SJSA1 (cell line): ENCODE data around the gene ANKRD12. TPM values are rescaled to one million over a fixed set of nuclear protein-coding genes. Genes with fewer than 3 reads are reported as not detected.
"Not testable (repeated sequence)": the region's sequence is repeated elsewhere in the genome, so short reads cannot be mapped to it uniquely, and the experiment has no call there.

Experiments used
- DNase-seq, 2 experiments: peaks; one replicate each; pipeline ENCODE4 v3.0.0-alpha.2; 2015 to 2020; ENCODE audit warnings: low spot score in 2 of 2, low read depth in 1 of 2
- H3K27ac ChIP-seq: fragments of 250-450 bp; sonication (Bioruptor Pico); 2 replicates; pipeline ENCODE4 v1.5.1; 2020; ENCODE audit warnings: mild to moderate bottlenecking, moderate library complexity
- H3K27me3 ChIP-seq: fragments of 250-450 bp; sonication (Bioruptor Pico); replicated peaks from 2 replicates; pipeline ENCODE4 v1.5.1; 2020; ENCODE audit warnings: mild to moderate bottlenecking, moderate library complexity
- H3K36me3 ChIP-seq: fragments of 250-450 bp; sonication (Bioruptor Pico); 2 replicates; pipeline ENCODE4 v1.5.1; 2020; ENCODE audit warnings: mild to moderate bottlenecking
- H3K4me1 ChIP-seq: fragments of 250-450 bp; sonication (Bioruptor Pico); replicated peaks from 2 replicates; pipeline ENCODE4 v1.6.1; 2021; ENCODE audit warnings: mild to moderate bottlenecking
- H3K4me3 ChIP-seq: fragments of 250-450 bp; sonication (Bioruptor Pico); 2 replicates; pipeline ENCODE4 v1.5.1; 2020; ENCODE audit warnings: mild to moderate bottlenecking
- H3K9me3 ChIP-seq: fragments of 250-450 bp; sonication (Bioruptor Pico); replicated peaks from 2 replicates; pipeline ENCODE4 v1.5.1; 2020; ENCODE audit warnings: mild to moderate bottlenecking
- total RNA-seq: library from RNA; depleted of rRNA; stranded (reverse); fragments of >200 nt; shearing (Covaris generic); gene quantifications from 2 replicates; pipeline ENCODE4 v1.2.3, GENCODE V29; 2014; rRNA removed

ANKRD12 gene
- 30.7 and 38.8 TPM in 2 replicates for total RNA-seq

DNA sequence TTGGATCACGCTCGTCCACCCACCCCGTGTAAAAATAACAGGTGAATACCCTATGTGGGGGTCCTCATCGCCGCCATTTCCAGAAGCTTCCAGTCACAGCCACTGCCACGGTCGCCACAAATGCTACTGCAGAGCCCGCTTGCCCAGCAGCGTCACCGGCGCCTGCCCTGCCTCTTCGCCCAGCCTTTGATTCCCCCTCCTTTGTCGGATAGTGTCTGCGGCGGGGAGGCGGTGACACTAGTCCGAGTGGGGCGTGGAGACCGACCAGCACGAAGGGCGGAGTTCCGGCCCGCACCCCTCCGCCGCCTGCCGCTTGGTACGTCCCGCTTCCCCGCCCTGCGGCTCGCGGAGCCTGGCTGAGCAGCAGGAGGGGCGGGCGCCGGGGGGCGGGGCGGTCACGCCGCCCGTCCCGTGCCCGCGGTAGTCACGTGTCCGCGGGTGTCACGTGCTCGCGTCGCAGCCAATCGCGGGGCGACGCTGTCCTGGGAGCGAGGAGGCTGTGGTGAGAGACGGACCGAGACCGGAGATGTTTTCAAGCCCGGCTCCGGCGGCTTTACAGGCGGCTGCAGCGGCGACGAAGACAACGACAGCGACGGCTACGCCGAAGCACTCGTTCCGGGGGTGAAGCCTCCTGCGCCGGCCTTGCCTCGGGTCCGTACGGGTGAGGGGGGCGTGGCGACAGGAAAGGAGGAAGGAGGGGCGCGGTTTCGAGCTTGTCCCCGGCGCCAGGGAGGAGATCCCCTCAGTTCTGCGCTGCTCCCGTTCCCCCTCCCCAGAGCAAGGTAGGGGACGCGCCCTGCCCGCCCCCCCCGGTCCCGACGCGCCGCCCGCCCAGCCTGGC, at the start of gene ANKRD12:
ANKRD12 (plus strand) TSS at position 467 of the 841 bp plus-strand sequence. CDS start 45,652 bp downstream, outside the sequence.
- H3K27me3 ChIP-seq = no peaks in the 10 kb centered on the region
- H3K27ac ChIP-seq = peak within 1 kb of the TSS; percentile 93
- peak within 1 kb of the TSS; percentile 84 for H3K4me3 ChIP-seq
- no peaks in the 10 kb centered on the region for H3K9me3 ChIP-seq
- peaks cover 49% of the 10 kb centered on the region for H3K36me3 ChIP-seq
- peak; percentile 98 to 99 for DNase-seq
- peaks cover 35% of the 10 kb centered on the region for H3K4me1 ChIP-seq

DNA sequence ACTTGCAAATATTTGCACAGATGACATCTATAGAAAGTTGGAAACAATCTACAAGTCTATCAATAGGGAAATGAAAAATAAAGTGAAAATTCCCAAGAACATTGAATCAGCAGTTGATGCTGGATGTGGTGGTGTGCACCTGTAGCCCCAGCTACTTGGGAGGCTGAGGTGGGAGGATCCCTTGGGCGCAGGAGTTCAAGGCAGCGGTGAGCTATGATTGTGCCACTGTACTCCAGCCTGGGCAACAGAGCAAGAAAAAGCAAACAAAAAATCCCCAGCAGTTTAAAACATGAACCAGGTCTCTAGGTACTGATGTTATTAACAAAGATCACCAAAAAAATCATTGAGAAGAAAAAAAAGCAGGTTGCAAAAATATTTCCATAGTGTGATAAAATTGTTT, 49.4 kb upstream of the ANKRD12 start:
- H3K27me3 ChIP-seq = 0 out of 2 replicates have a peak, but pooled peaks cover 2% of the 10 kb centered on the region
- no peaks in the 10 kb centered on the region for H3K36me3 ChIP-seq
- H3K4me1 ChIP-seq = peaks cover under 1% of the 10 kb centered on the region; the same call in 1 of the 2 replicates
- no peaks in the 10 kb centered on the region for H3K9me3 ChIP-seq
- H3K27ac ChIP-seq = no peak overlapping the region
- no peak overlapping the region for H3K4me3 ChIP-seq
- no peak for DNase-seq

DNA sequence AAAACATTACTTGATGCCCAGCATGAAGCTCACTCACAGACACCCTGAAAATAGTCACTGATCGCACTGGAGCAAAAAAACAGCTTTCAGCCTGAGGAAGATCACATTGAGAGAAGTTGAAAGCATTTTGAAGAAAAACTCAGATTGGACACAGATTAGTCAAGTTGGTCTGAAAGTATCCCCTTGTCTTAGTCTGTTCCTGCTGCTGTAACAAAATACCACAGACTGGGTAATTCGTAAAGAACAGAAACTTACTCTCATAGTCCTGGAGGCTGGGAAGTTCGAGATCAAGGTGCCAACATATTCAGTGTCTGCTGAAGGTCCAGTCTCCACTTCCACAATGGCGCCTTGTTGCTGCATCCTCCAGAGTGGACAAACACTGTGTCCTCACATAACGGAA, 48.3 kb upstream of the ANKRD12 start:
- no peaks in the 10 kb centered on the region for H3K36me3 ChIP-seq
- no peak for DNase-seq
- H3K27me3 ChIP-seq = no peaks in the 10 kb centered on the region

DNA sequence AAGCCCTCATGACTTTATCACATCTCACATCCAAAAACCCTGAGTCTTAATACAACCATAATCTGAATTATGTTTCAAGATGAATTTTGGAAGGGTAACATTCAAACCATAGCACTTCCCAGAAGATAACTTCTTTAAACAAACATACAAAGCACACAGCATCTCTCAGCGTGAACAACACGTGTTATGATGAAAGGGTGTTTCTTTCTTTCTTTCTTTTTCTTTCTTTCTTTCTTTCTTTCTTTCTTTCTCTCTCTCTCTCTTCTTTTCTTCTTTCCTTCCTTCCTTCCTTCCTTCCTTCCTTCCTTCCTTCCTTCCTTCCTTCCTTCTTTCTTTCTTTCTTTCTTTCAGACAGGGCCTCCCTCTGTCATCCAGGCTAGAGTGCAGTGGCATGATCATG, 47.9 kb upstream of the ANKRD12 start:
- not testable (repeated sequence) for H3K27me3 ChIP-seq, DNase-seq, H3K9me3 ChIP-seq, H3K4me3 ChIP-seq, H3K27ac ChIP-seq, H3K36me3 ChIP-seq
- H3K4me1 ChIP-seq = peaks cover 14% of the 10 kb centered on the region

More for the DNA sequence above, 48.3 kb upstream of the ANKRD12 start:
- no peak overlapping the region for H3K27ac ChIP-seq
- no peaks in the 10 kb centered on the region for H3K9me3 ChIP-seq
- H3K4me1 ChIP-seq = peaks cover 11% of the 10 kb centered on the region
- no peak overlapping the region for H3K4me3 ChIP-seq

DNA sequence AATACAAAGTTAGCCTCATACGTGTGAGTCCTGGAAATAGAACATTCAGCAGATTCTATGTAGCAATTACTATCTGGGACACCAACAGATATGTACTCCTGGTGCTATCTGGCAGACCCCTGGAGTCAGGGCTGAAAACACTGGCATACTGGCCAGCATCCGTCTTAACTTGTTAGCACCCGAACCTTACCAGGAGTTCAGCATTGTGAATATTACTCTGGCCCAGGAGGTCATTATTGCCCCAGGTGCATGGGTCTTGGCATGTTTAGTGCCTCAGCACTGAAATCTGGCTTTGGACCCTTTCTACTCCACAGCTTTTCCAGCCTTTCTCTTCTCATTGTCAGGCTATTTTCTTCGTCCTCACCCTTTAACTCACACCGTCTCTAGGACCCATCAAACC, 46.0 kb upstream of the ANKRD12 start:
- no peak for DNase-seq
- peaks cover 30% of the 10 kb centered on the region for H3K4me1 ChIP-seq
- H3K36me3 ChIP-seq = no peaks in the 10 kb centered on the region
- H3K4me3 ChIP-seq = no peak overlapping the region
- no peak overlapping the region for H3K27ac ChIP-seq
- no peaks in the 10 kb centered on the region for H3K9me3 ChIP-seq
- no peaks in the 10 kb centered on the region for H3K27me3 ChIP-seq

DNA sequence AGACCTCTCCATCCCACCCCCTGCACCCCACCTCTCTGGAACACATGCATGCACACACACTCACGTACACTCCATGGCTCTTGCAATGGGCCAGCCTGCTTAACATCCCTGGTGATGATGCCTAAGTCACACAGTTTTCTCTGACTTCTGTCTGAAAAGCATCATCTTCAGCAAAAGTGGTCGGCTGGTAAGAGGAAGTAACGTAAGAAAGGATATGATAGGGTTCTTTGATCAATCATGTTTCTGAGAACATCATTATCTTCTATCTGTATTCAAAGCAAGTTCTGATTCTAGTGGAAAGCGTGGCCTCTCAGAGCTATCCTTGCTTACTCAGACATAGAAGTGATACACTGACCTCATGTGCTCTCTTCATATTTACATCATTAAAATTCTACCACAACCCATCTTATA, 45.5 kb upstream of the ANKRD12 start:
- Histone ChIP-seq H3K4me3 (no peak overlapping the region), H3K36me3 (no peaks in the 10 kb centered on the region), H3K27me3 (no peaks in the 10 kb centered on the region), H3K4me1 (peaks cover 35% of the 10 kb centered on the region), H3K27ac (no peak overlapping the region), H3K9me3 (no peaks in the 10 kb centered on the region)
- DNase-seq = no peak

DNA sequence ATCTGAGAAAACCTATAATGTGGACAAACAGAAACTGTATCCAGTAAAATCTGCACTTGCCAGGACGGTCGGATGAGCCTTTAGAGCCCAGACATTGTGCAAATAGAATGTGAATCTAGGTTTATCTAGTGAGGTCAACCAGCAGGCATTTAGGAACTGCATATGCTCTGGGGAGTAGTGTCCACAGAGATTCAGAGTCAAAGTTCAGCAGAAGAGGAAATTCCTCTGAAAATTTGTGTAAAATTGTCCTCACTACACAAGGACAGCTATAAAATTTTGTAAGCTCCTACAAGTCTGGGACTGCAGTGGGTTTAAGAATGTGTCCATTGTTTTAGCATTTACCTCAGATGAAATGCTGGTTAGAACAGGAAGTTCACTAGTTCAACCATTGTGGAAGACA, 43.9 kb upstream of the ANKRD12 start:
- Histone ChIP-seq H3K4me1 (peaks cover 36% of the 10 kb centered on the region), H3K27ac (peak overlapping the region; percentile 98), H3K36me3 (no peaks in the 10 kb centered on the region), H3K27me3 (no peaks in the 10 kb centered on the region), H3K9me3 (no peaks in the 10 kb centered on the region), H3K4me3 (no peak overlapping the region)
- peak in 1 of 2 experiments; percentile 57 for DNase-seq

DNA sequence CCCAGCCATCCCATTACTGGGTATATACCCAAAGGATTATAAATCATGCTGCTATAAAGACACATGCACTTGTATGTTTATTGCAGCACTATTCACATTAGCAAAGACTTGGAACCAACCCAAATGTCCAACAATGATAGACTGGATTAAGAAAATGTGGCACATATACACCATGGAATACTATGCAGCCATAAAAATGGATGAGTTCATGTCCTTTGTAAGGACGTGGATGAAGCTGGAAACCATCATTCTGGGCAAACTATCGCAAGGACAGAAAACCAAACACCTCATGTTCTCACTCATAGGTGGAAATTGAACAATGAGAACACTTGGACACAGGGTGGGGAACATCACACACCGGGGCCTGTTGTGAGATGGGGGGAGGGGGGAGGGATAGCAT, 43.5 kb upstream of the ANKRD12 start:
- not testable (repeated sequence) for H3K9me3 ChIP-seq, DNase-seq, H3K36me3 ChIP-seq, H3K27me3 ChIP-seq, H3K4me3 ChIP-seq
- peak overlapping the region; percentile 98 for H3K27ac ChIP-seq
- peaks cover 36% of the 10 kb centered on the region for H3K4me1 ChIP-seq

DNA sequence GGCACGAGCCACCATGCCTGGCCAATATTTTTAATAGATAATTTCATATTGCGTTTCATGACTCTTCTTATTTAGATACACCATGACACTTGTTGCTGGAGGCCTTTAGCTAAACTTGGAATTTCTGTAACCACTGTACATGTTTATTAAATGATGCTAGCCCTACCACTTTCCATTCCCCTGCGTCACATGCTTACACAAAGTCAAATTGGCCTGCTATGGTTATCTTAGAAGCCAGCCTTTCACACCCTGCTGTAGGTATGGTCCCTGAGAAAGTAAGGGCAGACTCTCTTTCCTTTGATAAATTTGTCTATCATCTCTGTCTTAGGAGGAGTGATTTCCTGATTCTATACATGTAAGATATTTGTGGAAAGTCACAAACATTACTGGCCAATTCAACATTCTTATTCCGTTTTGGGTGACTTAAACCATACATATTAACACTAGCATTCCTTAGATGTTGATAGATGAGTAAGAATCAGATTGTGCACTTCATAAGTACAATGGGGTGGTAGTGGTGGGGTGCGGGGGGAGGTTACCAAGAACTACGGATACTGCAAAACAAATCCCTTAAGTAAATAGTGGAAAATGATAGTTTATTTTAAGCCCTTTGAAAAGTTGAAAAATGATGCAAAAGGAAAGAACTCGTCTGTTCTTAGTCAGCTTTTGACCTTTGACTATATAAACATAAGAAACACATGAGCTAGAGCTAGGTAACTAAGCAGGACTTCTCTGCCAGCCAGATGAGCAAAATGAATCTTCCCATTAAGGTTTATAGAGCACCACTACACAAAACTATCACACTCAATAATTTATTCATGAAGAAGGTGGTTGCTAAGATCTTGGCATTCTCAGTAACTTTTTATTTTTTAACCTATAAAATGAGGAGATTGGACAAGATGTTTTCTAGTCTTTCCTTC, 42.0 kb upstream of the ANKRD12 start:
- Histone ChIP-seq H3K27ac (peak overlapping the region; percentile 98), H3K27me3 (no peaks in the 10 kb centered on the region), H3K9me3 (no peaks in the 10 kb centered on the region), H3K36me3 (no peaks in the 10 kb centered on the region), H3K4me1 (peaks cover 36% of the 10 kb centered on the region), H3K4me3 (no peak overlapping the region)
- peak; percentile 92 to 95 for DNase-seq

DNA sequence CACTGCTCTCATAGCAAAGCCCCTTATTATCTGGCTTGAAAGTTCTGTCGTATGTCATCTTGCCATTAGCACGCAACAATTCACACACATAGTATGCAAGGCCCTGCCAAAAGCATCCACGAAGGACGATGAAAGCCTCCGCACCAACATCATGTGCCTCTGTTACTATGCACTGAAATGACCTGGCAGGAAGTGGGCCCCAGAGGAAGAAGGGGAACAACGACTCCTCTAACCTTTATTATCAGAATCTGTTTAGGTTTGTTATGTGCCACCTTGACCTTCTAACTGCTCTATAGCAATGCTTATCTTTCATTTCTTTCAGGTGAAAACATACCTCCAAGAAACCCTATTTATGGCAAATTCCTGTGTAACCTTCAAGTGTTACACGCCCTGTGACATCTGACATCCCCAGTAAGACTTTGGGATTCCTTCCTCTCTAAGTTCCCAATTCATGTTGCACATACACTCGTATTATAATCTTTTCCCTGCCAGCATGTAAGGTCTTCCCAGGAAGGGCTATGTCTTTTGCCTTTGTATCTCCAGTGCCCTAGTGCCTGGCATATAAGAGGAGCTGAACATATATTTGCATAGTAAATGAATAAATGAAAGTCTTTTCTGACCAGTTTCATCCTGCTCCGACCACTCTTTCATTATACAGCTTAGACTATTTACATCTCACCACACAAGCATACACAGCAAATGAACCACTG, 41.1 kb upstream of the ANKRD12 start:
- no peaks in the 10 kb centered on the region for H3K27me3 ChIP-seq
- no peak overlapping the region for H3K4me3 ChIP-seq
- peak overlapping the region; percentile 98 for H3K27ac ChIP-seq
- no peaks in the 10 kb centered on the region for H3K36me3 ChIP-seq
- H3K4me1 ChIP-seq = peaks cover 36% of the 10 kb centered on the region
- peak in 1 of 2 experiments; percentile 19 for DNase-seq
- no peaks in the 10 kb centered on the region for H3K9me3 ChIP-seq

DNA sequence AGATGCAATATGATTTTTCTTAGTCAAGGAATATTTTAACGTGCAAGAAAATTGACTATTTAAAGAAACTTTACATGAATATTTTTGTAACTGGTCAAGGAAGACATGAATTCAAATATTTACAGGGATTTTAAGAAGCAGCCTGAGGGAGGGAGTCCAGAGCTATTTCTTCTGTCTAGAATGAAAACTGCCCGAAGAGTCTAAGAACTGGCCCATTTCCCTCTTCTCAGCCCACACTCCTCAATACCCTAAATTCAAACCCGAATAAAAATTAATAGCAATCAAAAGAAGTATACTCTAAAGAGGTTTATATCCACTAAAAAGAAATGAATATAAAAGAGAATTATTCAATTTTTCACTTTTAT, 40.6 kb upstream of the ANKRD12 start:
- DNase-seq = no peak
- no peaks in the 10 kb centered on the region for H3K36me3 ChIP-seq
- peaks cover 36% of the 10 kb centered on the region for H3K4me1 ChIP-seq
- H3K9me3 ChIP-seq = no peaks in the 10 kb centered on the region
- no peak overlapping the region for H3K4me3 ChIP-seq
- peak overlapping the region; percentile 98 for H3K27ac ChIP-seq
- H3K27me3 ChIP-seq = no peaks in the 10 kb centered on the region

DNA sequence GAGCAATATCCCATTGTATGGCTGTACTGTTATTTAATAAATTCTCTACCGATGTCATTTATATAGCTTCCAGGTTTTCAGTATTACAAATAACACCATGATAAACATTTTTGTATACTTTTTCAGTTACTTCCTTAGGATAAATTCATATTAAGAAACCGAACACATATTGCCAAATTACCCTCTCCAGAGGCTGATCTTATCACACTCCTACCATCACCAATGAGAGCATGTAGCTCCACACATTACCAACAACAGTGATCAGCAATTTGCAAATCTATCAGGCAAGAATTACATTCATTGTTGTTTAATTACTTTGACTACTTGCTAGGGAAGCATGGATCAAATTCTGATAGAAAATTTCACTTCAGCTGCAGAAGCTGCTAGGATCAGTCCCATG, 39.9 kb upstream of the ANKRD12 start:
- DNase-seq = no peak
- H3K4me1 ChIP-seq = peaks cover 42% of the 10 kb centered on the region

DNA sequence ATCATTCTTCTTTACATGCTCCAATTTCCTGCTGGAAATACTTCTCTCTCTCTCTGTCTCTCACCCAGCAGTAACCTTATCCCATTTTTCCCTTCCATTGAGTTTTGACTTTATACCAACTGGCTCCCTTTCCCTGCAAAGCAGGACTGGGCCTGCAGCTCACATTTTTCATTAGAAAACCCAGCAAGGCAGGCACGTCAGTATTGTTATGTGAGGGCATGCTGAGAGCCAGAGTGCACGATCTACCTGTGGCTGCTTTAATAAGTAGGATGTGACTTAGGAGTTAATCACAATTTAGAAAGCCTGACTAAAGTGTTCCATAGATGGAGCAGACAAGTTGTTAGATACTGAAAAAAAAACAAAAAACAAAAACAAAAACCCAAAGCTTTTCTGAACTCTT, 39.2 kb upstream of the ANKRD12 start:
- Histone ChIP-seq H3K27me3 (no peaks in the 10 kb centered on the region), H3K36me3 (no peaks in the 10 kb centered on the region), H3K4me3 (no peak overlapping the region), H3K27ac (no peak overlapping the region), H3K4me1 (peaks cover 44% of the 10 kb centered on the region), H3K9me3 (no peaks in the 10 kb centered on the region)
- DNase-seq = no peak

More for the DNA sequence above, 39.9 kb upstream of the ANKRD12 start:
- no peak overlapping the region for H3K4me3 ChIP-seq
- H3K27ac ChIP-seq = no peak overlapping the region
- H3K27me3 ChIP-seq = no peaks in the 10 kb centered on the region
- no peaks in the 10 kb centered on the region for H3K36me3 ChIP-seq
- H3K9me3 ChIP-seq = no peaks in the 10 kb centered on the region
